Measurements from ENCODE around the gene ZMIZ2.
A peak's percentile ranks its signal among the peaks of the same experiment; 100 is the strongest.

The ZMIZ2 gene

DNA sequence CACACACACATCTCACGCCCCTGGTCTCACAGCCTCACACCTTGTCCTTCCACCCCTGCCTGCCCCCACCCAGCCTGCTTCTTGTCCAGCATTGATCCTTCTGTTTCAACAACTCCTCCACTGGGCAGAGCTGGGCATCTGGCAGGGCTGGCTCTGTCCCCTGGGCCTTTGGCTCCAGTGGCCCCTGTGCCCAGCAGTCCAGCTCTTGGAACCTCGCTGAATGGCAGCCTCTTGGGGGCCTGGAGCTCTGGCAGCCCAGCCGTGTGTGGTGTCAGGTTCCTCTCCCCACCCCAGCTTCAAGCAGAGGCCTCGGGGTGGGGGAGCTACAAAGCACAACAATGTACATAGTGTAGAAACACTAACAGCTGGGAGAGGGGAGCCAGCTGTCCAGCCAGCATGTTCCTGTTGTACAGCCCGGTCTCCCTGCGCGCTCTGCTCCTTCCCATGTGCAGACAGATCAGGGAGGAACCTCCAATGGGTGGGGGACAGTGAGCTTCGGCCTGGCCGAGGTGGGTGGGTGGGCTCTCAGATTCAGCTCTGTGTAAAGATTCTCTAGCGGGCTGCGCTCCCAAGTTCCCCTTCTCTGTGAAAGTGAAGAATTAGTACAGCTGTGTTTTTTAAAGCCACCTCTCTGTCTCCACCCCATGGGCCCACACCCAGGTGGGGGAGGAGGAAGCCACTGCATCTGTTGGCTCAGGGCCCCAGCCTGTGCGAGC is 19.4 kb downstream of the ZMIZ2 start:
- no peak overlapping the region for H2AFZ ChIP-seq (ENCODE audit: low read depth, low read length)
- H3K4me1 ChIP-seq (ENCODE audit: low read length) = peaks cover 28% of the 10 kb centered on the region
- H3K27me3 ChIP-seq (ENCODE audit: low read depth, low read length) = no peaks in the 10 kb centered on the region
- H3K4me2 ChIP-seq (ENCODE audit: low read length) = no peak overlapping the region
- peaks cover 6% of the 10 kb centered on the region; the same call in 1 of the 2 replicates for H4K20me1 ChIP-seq (ENCODE audit: insufficient read depth, low read length)
- TF ChIP-seq EZH2phosphoT487 (IDR thresholded peaks at IDR 0.05; ENCODE audit: low read depth) (no peak), CTCF (IDR thresholded peaks at IDR 0.05; ENCODE audit: low read depth, low read length) (no peak)
- no peak overlapping the region for H3K4me3 ChIP-seq (ENCODE audit: low read length)
- peaks cover 55% of the 10 kb centered on the region for H3K36me3 ChIP-seq (replicated peaks; ENCODE audit: low read depth, low read length)
- 0 out of 2 replicates have a peak overlapping the region, but pooled peaks have one; percentile 1 for H3K27ac ChIP-seq (ENCODE audit: low read length)
- no peak overlapping the region for H3K9ac ChIP-seq (ENCODE audit: low read length)
- H3K9me3 ChIP-seq (ENCODE audit: insufficient read depth, low read length) = no peaks in the 10 kb centered on the region
- H3K79me2 ChIP-seq (ENCODE audit: low read length) = no peaks in the 10 kb centered on the region

DNA sequence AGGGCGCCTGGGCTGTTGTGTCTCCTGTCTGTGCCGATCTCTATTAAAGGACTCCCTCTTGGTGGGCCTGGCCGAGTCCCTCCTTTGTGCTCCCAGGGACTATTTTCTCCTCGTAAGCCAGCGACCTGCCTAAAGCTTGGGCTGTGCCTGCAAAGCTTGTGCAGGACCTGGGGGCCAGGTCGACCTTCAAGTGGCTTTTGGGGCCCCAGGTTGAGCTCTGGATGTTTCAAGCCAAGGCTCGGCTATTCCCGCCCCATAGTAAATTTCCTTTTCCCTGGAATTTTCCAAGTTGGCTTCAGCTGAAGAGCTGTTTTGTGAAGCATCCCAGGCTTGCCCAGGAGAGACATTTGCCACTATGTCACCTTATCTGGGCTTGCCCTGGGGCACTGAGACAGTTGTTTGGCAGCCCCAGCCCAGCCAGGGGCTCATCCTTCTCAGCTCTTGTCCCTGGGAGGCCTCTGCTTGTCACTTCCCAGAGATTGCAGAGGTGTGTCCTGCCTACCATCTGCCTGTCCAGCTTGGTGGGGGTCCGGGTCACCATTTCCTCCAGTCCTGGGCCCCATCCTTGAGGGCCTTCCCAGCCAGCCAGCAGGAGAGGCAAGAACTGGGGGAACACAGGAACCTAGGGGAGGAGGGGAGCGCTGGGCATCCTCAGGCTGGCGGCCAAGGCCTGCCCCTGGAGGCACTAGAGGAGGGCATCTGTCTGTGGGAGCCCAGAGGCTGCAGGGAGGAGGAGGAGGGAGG is 20.2 kb downstream of the ZMIZ2 start:
- Histone ChIP-seq H3K4me2 (ENCODE audit: low read length) (no peak overlapping the region), H3K4me1 (ENCODE audit: low read length) (peaks cover 28% of the 10 kb centered on the region), H3K36me3 (replicated peaks; ENCODE audit: low read depth, low read length) (peaks cover 49% of the 10 kb centered on the region), H3K27ac (ENCODE audit: low read length) (no peak overlapping the region), H3K79me2 (ENCODE audit: low read length) (no peaks in the 10 kb centered on the region), H3K9me3 (ENCODE audit: insufficient read depth, low read length) (no peaks in the 10 kb centered on the region), H2AFZ (ENCODE audit: low read depth, low read length) (no peak overlapping the region), H4K20me1 (ENCODE audit: insufficient read depth, low read length) (peaks cover 6% of the 10 kb centered on the region; the same call in 1 of the 2 replicates), H3K9ac (ENCODE audit: low read length) (no peak overlapping the region), H3K4me3 (ENCODE audit: low read length) (no peak overlapping the region), H3K27me3 (ENCODE audit: low read depth, low read length) (no peaks in the 10 kb centered on the region)
- no peak for TF ChIP-seq CTCF (IDR thresholded peaks at IDR 0.05; ENCODE audit: low read depth, low read length)
- TF ChIP-seq EZH2phosphoT487 (IDR thresholded peaks at IDR 0.05; ENCODE audit: low read depth) = no peak

- H3K9me3 ChIP-seq (ENCODE audit: insufficient read depth, low read length) = no peaks in the 10 kb centered on the region
- H3K4me3 ChIP-seq (ENCODE audit: low read length) = no peak overlapping the region
- peaks cover 28% of the 10 kb centered on the region for H3K4me1 ChIP-seq (ENCODE audit: low read length)
- H3K36me3 ChIP-seq (replicated peaks; ENCODE audit: low read depth, low read length) = peaks cover 44% of the 10 kb centered on the region
- no peak overlapping the region for H3K27ac ChIP-seq (ENCODE audit: low read length)
- H4K20me1 ChIP-seq (ENCODE audit: insufficient read depth, low read length) = peaks cover 6% of the 10 kb centered on the region; the same call in 1 of the 2 replicates
- no peak overlapping the region for H3K9ac ChIP-seq (ENCODE audit: low read length)
- H3K79me2 ChIP-seq (ENCODE audit: low read length) = no peaks in the 10 kb centered on the region
- no peak overlapping the region for H3K4me2 ChIP-seq (ENCODE audit: low read length)
- H2AFZ ChIP-seq (ENCODE audit: low read depth, low read length) = no peak overlapping the region
- TF ChIP-seq CTCF (IDR thresholded peaks at IDR 0.05; ENCODE audit: low read depth, low read length) (no peak), EZH2phosphoT487 (IDR thresholded peaks at IDR 0.05; ENCODE audit: low read depth) (no peak)
- no peaks in the 10 kb centered on the region for H3K27me3 ChIP-seq (ENCODE audit: low read depth, low read length)
Measured at GRCh38 chr7:44769376-44769775, 20.7 kb downstream of the ZMIZ2 start.

GRCh38 chr7:44769776-44770294 is 21.2 kb downstream of the ZMIZ2 start:
- Histone ChIP-seq H3K79me2 (ENCODE audit: low read length) (no peaks in the 10 kb centered on the region), H3K4me2 (ENCODE audit: low read length) (no peak overlapping the region), H2AFZ (ENCODE audit: low read depth, low read length) (no peak overlapping the region), H3K27me3 (ENCODE audit: low read depth, low read length) (no peaks in the 10 kb centered on the region), H3K9me3 (ENCODE audit: insufficient read depth, low read length) (no peaks in the 10 kb centered on the region), H3K27ac (ENCODE audit: low read length) (no peak overlapping the region), H4K20me1 (ENCODE audit: insufficient read depth, low read length) (peaks cover 3% of the 10 kb centered on the region; the same call in 1 of the 2 replicates), H3K36me3 (replicated peaks; ENCODE audit: low read depth, low read length) (peaks cover 39% of the 10 kb centered on the region), H3K4me3 (ENCODE audit: low read length) (no peak overlapping the region), H3K4me1 (ENCODE audit: low read length) (peaks cover 28% of the 10 kb centered on the region), H3K9ac (ENCODE audit: low read length) (no peak overlapping the region)
- TF ChIP-seq EZH2phosphoT487 (IDR thresholded peaks at IDR 0.05; ENCODE audit: low read depth) = no peak
- no peak for TF ChIP-seq CTCF (IDR thresholded peaks at IDR 0.05; ENCODE audit: low read depth, low read length)

Measured in OCI-LY3 (cell line).